B cell (primary cell): ENCODE data around the gene POGLUT2. TPM values are rescaled to one million over a fixed set of nuclear protein-coding genes. Genes with fewer than 3 reads are reported as not detected.
A peak's percentile ranks its signal among the peaks of the same experiment; 100 is the strongest.

Source experiments
- ATAC-seq: fragments of 200-7000 bp; cut with Tn5 transposase; one replicate; pipeline ENCODE4 v1.10.0; 2021; ENCODE audit warnings: low read depth, mild to moderate bottlenecking, moderate number of reproducible peaks, moderate library complexity
- CTCF ChIA-PET: fragments of 350-600 bp; sonication (Branson Sonifier 250); formaldehyde crosslinking; loops from one replicate; lab custom pipeline; 2021; ENCODE audit warnings: antibody characterized with exemption, inconsistent platforms; lab: Charles Lee
- POLR2A ChIA-PET: fragments of 350-600 bp; sonication (Branson Sonifier 250); formaldehyde crosslinking; loops from one replicate; lab custom pipeline; 2021; ENCODE audit warnings: antibody characterized with exemption; lab: Charles Lee
- DNase-seq: peaks from one replicate; pipeline ENCODE4 v3.0.0; 2013
- H2AFZ ChIP-seq: 2 replicates; pipeline ENCODE4 v1.6.1; 2012; ENCODE audit warnings: mild to moderate bottlenecking, low read depth, low read length; ENCODE audit not compliant: insufficient read depth, poor library complexity, severe bottlenecking
- H3K27ac ChIP-seq, 2 donors: 1 replicate in 1 of 2; 2 replicates in 1 of 2; pipeline ENCODE4 v1.5.1; 2012 to 2013; ENCODE audit warnings: low read length in 2 of 2, mild to moderate bottlenecking in 2 of 2, moderate library complexity in 1 of 2
- H3K27me3 ChIP-seq, 4 experiments: fragments of 200-600 bp in 1 of 4; sonication (generic) in 1 of 4; replicated peaks in 1 of 4; 1 replicate in 2 of 4; 2 replicates in 2 of 4; pipeline versions ENCODE4 v1.6.1 to v1.7.0; 2013 to 2016; ENCODE audit warnings: low read length in 3 of 4, mild to moderate bottlenecking in 2 of 4, mixed read lengths in 1 of 4, moderate library complexity in 1 of 4; ENCODE audit not compliant: insufficient read depth in 4 of 4, control insufficient read depth in 3 of 4; ENCODE audit errors: control extremely low read depth in 1 of 4
- H3K36me3 ChIP-seq, 2 experiments: replicated peaks in 1 of 2; 1 replicate in 1 of 2; 2 replicates in 1 of 2; pipeline versions ENCODE4 v1.6.1 to v1.7.1; 2013; ENCODE audit warnings: low read length in 1 of 2; ENCODE audit not compliant: insufficient read depth in 2 of 2, control insufficient read depth in 1 of 2; ENCODE audit errors: control extremely low read depth in 1 of 2, extremely low read depth in 1 of 2
- H3K4me1 ChIP-seq, 2 donors: fragments of 200-600 bp in 1 of 2; sonication (generic) in 1 of 2; 1 replicate in 1 of 2; 2 replicates in 1 of 2; pipeline versions ENCODE4 v1.5.1 to v1.6.1; 2013 to 2017; ENCODE audit warnings: low read length in 2 of 2; ENCODE audit not compliant: control insufficient read depth in 2 of 2, insufficient read depth in 2 of 2
- H3K4me2 ChIP-seq: replicated peaks from 2 replicates; pipeline ENCODE3; 2012; ENCODE audit warnings: mild to moderate bottlenecking, low read depth, low read length; ENCODE audit not compliant: poor library complexity, severe bottlenecking
- H3K4me3 ChIP-seq, 5 experiments: fragments of 200-600 bp in 1 of 5; sonication (generic) in 1 of 5; 1 replicate in 3 of 5; 2 replicates in 2 of 5; pipeline versions ENCODE4 v1.5.1 to v1.7.0; 2011 to 2016; ENCODE audit warnings: low read length in 4 of 5, mild to moderate bottlenecking in 4 of 5, low read depth in 2 of 5, control low read depth in 1 of 5, moderate library complexity in 1 of 5; ENCODE audit not compliant: insufficient read depth in 1 of 5; ENCODE audit errors: control extremely low read depth in 1 of 5, extremely low read depth in 1 of 5
- H3K79me2 ChIP-seq: fragments of 200-600 bp; sonication (generic); one replicate; pipeline ENCODE4 v1.6.0; 2016; ENCODE audit warnings: low read length; ENCODE audit not compliant: control insufficient read depth, insufficient read depth
- H3K9ac ChIP-seq: fragments of 200-600 bp; sonication (generic); 2 replicates; pipeline ENCODE4 v1.6.1; 2017; ENCODE audit warnings: mild to moderate bottlenecking, low read length, moderate library complexity
- H3K9me3 ChIP-seq, 3 donors: one replicate each; pipeline versions ENCODE4 v1.6.1 to v1.7.1; 2013; ENCODE audit warnings: low read length in 2 of 3; ENCODE audit not compliant: control insufficient read depth in 2 of 3, insufficient read depth in 1 of 3; ENCODE audit errors: control extremely low read depth in 1 of 3
- H4K20me1 ChIP-seq: 2 replicates; pipeline ENCODE4 v1.6.0; 2012; ENCODE audit warnings: mild to moderate bottlenecking, low read length; ENCODE audit not compliant: insufficient read depth, control insufficient read depth, poor library complexity, severe bottlenecking
- H3K27ac Mint-ChIP-seq: one replicate; pipeline ENCODE4 v1.8.0; 2021; ENCODE audit warnings: mixed read lengths
- H3K27me3 Mint-ChIP-seq: one replicate; pipeline ENCODE4 v1.8.0; 2021; ENCODE audit warnings: mixed read lengths
- H3K4me1 Mint-ChIP-seq: one replicate; pipeline ENCODE4 v1.8.0; 2021; ENCODE audit warnings: mixed read lengths
- H3K4me3 Mint-ChIP-seq: one replicate; pipeline ENCODE4 v1.8.0; 2021; ENCODE audit warnings: mixed read lengths
- H3K9me3 Mint-ChIP-seq: one replicate; pipeline ENCODE4 v1.8.0; 2022; ENCODE audit warnings: mixed read lengths; ENCODE audit not compliant: insufficient read depth
- EZH2 ChIP-seq: IDR thresholded peaks from 2 replicates; pipeline ENCODE4 v1.6.1; 2012; ENCODE audit warnings: borderline replicate concordance, low read depth, mild to moderate bottlenecking, moderate library complexity, low read length; ENCODE audit not compliant: insufficient read depth, poor library complexity, severe bottlenecking
- WGBS: methylation state at CpG from one replicate; pipeline ENCODE4 v1.1.5; 2013; ENCODE audit warnings: missing lambda C conversion rate; ENCODE audit not compliant: insufficient coverage; 5-methylcytosine and 5-hydroxymethylcytosine counted together
- intact Hi-C: fragments of 100-400 bp; cut with micrococcal nuclease; formaldehyde crosslinking; loops from one replicate; pipeline ENCODE4 v1.10.0; 2022
- polyA plus RNA-seq: library from polyadenylated mRNA; depleted of rRNA; stranded (reverse); fragments of >200 nt; gene quantifications from 2 replicates; pipeline ENCODE4 v1.2.3, GENCODE V29; 2012
- total RNA-seq, 2 donors: library from RNA; stranded (reverse); fragments of 120-200 nt in 1 of 2; gene quantifications; 1 replicate in 1 of 2; 2 replicates in 1 of 2; pipeline versions ENCODE4 v1.2.3 to v1.2.4, GENCODE V29; 2013 to 2022
- TF ChIP-seq, protein P1 (sequence below): fragments of 200-600 bp; IDR thresholded peaks from one replicate; pipeline ENCODE4 v1.8.0; 2022; ENCODE audit warnings: antibody characterized with exemption, mild to moderate bottlenecking

POGLUT2 gene
- total and polyA plus RNA-seq, 2 donors (not counting 1 experiment from before 2014, with no cell fraction given): 0.12 TPM; not detected in 1

DNA sequence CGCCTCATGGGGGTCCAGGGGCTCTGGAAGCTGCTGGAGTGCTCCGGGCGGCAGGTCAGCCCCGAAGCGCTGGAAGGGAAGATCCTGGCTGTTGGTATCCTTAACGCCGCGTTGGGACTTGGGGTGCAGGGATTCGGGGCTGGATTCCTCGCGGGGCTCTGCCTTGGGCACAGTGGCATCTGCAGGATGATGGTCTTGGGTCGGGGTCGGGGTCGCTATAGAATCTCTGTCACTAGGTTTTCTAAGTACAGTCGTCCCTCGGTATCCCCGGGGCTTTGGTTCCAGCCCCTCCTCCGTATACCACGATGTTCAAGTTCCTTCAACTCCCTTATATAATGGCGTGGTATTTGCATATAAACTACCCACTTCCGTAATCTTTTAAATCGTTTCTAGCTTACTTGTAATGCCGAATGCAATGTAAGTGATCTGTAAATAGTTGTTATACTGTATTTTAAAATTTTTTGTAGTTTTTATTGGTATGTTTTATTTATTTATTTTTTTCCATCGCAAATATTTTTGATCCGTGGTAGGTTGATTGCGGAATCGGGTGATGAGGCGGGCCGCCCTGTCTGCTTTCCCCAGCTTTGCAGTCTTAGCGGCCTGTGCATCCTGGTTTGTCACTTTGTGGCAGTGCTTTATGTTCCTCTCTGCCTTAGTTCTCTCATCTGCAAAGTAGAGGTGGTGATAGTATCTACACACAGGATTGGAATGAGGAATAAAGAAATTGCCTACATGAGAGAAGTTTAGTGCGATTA, 47.7 kb upstream of the POGLUT2 start:
- WGBS: under 1% methylated on average over 16 of the region's 31 CpGs
- H3K4me1 Mint-ChIP-seq: peaks cover 32% of the 10 kb centered on the region

More for the DNA sequence above, 47.7 kb upstream of the POGLUT2 start:
- intact Hi-C loops: loop anchor here (1.0 to 2.0 kb wide), 4 partner anchors 24 to 452 kb away; no protein-coding TSS in a partner anchor
- Histone ChIP-seq H2AFZ (peak overlapping the region; percentile 86), H3K36me3 (peaks cover 0 to 2% of the 10 kb centered on the region in 2 experiments), H3K27me3 (no peaks in the 10 kb centered on the region), H3K79me2 (peaks cover 56% of the 10 kb centered on the region), H3K27ac (peak overlapping the region; percentile 96 to 97), H3K4me1 (peaks cover 21 to 25% of the 10 kb centered on the region in 2 donors), H3K9ac (peak overlapping the region; percentile 99), H4K20me1 (peaks cover 21% of the 10 kb centered on the region), H3K4me2 (peak overlapping the region; percentile 90), H3K9me3 (no peaks in the 10 kb centered on the region), H3K4me3 (peak overlapping the region; percentile 91 to 100 (median 99))
- ChIA-PET CTCF (interaction anchor here (0.6 to 7.0 kb wide), 8 partner anchors 24 to 273 kb away, joined by 3 to 107 read pairs (median 12); partner anchors contain the start of genes BIVM, POGLUT2, TEX30 and TPP2), POLR2A (interaction anchor here (1.5 to 4.6 kb wide), 5 partner anchors 47 to 257 kb away, joined by 3 to 116 read pairs (median 16); partner anchors contain the start of genes BIVM, POGLUT2, TEX30 and TPP2)
- peak overlapping the region; percentile 91 for H3K4me3 Mint-ChIP-seq
- peak overlapping the region; percentile 98 for H3K27ac Mint-ChIP-seq
- peak; percentile 63 for ATAC-seq
- H3K9me3 Mint-ChIP-seq: no peaks in the 10 kb centered on the region
- H3K27me3 Mint-ChIP-seq: no peaks in the 10 kb centered on the region
- no peak for TF ChIP-seq EZH2
- TF ChIP-seq, protein P1, sequence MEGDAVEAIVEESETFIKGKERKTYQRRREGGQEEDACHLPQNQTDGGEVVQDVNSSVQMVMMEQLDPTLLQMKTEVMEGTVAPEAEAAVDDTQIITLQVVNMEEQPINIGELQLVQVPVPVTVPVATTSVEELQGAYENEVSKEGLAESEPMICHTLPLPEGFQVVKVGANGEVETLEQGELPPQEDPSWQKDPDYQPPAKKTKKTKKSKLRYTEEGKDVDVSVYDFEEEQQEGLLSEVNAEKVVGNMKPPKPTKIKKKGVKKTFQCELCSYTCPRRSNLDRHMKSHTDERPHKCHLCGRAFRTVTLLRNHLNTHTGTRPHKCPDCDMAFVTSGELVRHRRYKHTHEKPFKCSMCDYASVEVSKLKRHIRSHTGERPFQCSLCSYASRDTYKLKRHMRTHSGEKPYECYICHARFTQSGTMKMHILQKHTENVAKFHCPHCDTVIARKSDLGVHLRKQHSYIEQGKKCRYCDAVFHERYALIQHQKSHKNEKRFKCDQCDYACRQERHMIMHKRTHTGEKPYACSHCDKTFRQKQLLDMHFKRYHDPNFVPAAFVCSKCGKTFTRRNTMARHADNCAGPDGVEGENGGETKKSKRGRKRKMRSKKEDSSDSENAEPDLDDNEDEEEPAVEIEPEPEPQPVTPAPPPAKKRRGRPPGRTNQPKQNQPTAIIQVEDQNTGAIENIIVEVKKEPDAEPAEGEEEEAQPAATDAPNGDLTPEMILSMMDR: no peak
- peak; percentile 83 for DNase-seq
